Measurements from ENCODE around the gene NELL1. TPM values are rescaled to one million over a fixed set of nuclear protein-coding genes. Genes with fewer than 3 reads are reported as not detected.

The NELL1 gene
- total RNA-seq, 6 experiments from 2014 or later: not detected

DNA sequence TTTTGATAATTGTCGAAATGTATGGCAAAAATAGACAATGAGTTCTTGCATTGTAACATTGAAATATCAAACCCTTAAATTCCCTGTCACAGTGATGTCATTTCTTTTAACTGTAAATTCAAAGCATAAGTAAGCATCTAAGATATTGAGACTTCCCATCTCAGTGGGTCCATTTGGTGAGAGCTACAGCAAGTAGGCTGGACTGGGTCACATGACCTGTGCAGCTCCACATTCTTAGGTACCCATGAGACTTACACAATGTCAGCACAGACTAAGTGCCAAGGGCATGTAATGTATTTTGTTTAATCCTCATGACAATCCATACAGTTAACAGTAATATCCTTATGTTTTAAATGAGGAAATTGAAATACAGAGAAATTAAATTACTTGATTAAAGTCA lies 210.7 kb downstream of the NELL1 start:
- Mint-ChIP-seq H3K9me3 (peaks cover 42% of the 10 kb centered on the region), H3K27me3 (ENCODE audit: insufficient read depth) (no peaks in the 10 kb centered on the region; the same call in 1 of the 2 replicates), H3K27ac (no peak overlapping the region), H3K4me3 (no peak overlapping the region), H3K36me3 (ENCODE audit: low read depth) (peaks cover 4% of the 10 kb centered on the region; the same call in 1 of the 2 replicates), H3K4me1 (ENCODE audit: low read depth) (no peaks in the 10 kb centered on the region)
- DNase-seq: no peak
- TF ChIP-seq, protein P1, sequence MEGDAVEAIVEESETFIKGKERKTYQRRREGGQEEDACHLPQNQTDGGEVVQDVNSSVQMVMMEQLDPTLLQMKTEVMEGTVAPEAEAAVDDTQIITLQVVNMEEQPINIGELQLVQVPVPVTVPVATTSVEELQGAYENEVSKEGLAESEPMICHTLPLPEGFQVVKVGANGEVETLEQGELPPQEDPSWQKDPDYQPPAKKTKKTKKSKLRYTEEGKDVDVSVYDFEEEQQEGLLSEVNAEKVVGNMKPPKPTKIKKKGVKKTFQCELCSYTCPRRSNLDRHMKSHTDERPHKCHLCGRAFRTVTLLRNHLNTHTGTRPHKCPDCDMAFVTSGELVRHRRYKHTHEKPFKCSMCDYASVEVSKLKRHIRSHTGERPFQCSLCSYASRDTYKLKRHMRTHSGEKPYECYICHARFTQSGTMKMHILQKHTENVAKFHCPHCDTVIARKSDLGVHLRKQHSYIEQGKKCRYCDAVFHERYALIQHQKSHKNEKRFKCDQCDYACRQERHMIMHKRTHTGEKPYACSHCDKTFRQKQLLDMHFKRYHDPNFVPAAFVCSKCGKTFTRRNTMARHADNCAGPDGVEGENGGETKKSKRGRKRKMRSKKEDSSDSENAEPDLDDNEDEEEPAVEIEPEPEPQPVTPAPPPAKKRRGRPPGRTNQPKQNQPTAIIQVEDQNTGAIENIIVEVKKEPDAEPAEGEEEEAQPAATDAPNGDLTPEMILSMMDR (IDR thresholded peaks at IDR 0.05): no peak

DNA sequence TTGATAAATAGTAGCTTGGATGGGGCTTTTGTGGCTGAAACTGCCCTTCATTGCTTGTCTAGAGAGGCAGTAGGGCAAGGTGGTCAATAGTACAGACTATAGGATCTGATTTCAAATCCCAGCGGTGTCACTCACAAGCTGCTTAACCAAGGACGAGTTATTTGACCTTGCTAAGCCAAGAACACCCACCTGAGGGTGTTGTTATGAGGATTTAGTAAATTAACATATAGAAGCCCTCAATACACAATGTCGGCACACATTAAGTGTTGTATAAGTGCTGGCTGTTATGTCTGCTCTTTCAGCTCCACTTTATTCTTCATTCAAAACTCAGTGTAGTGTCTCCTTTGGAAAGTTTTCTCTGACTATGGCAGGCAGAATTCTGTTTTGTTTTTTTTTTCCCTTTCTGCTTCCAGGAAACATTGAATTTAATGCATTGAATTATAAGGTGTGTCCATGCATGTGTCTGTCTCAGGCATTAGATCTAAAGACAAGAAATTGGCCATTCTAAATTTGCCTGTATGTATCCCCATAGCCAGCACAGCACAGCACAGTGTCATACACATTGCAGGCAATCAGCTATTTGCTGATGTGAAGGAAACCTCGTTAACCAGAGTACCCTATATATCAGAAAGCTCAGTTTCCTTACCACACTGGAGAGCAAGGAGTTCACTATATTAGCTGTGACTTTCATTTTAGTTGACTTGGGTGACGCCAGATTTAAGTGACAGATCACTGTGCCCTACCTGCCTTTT lies 212.1 kb downstream of the NELL1 start:
- no peak overlapping the region for H3K27ac Mint-ChIP-seq

DNA sequence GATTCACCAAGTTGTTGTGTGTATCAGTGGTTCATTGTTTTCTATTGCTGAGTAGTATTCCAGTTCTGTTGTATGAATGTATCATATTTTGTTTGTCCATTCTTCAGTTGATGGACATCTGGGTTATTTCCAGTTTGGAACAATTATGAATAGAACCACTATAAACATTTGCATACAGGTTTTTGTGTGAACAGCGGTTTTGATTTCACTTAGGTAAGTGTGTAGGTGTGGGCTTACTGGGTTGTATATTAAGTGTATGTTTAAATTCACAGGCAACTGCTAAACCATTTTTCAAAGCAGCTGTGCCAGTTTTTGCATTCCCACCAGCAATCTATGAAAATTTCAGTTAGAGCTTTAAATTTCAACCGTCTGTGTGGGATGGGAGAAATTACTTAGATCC lies 217.8 kb downstream of the NELL1 start:
- no peaks in the 10 kb centered on the region for H3K4me1 Mint-ChIP-seq (ENCODE audit: low read depth)
- H3K4me3 Mint-ChIP-seq: no peak overlapping the region
- TF ChIP-seq, protein P1 (IDR thresholded peaks at IDR 0.05): no peak
- H3K9me3 Mint-ChIP-seq: peaks cover 30% of the 10 kb centered on the region
- no peaks in the 10 kb centered on the region for H3K27me3 Mint-ChIP-seq (ENCODE audit: insufficient read depth)
- no peak for DNase-seq
- H3K27ac Mint-ChIP-seq: no peak overlapping the region
- H3K36me3 Mint-ChIP-seq (ENCODE audit: low read depth): no peaks in the 10 kb centered on the region

More for the DNA sequence above, 212.1 kb downstream of the NELL1 start:
- no peaks in the 10 kb centered on the region for H3K4me1 Mint-ChIP-seq (ENCODE audit: low read depth)
- H3K36me3 Mint-ChIP-seq (ENCODE audit: low read depth): peaks cover 4% of the 10 kb centered on the region; the same call in 1 of the 2 replicates
- no peaks in the 10 kb centered on the region for H3K27me3 Mint-ChIP-seq (ENCODE audit: insufficient read depth)
- DNase-seq: no peak
- TF ChIP-seq, protein P1 (IDR thresholded peaks at IDR 0.05): no peak
- no peak overlapping the region for H3K4me3 Mint-ChIP-seq
- H3K9me3 Mint-ChIP-seq: peaks cover 32% of the 10 kb centered on the region

GRCh38 chr11:20894296-20894695 lies 224.9 kb downstream of the NELL1 start:
- H3K4me1 Mint-ChIP-seq (ENCODE audit: low read depth): no peaks in the 10 kb centered on the region
- TF ChIP-seq, protein P1 (IDR thresholded peaks at IDR 0.05): no peak
- H3K4me3 Mint-ChIP-seq: no peak overlapping the region
- DNase-seq: no peak
- no peak overlapping the region for H3K27ac Mint-ChIP-seq
- H3K27me3 Mint-ChIP-seq (ENCODE audit: insufficient read depth): no peaks in the 10 kb centered on the region
- no peaks in the 10 kb centered on the region for H3K36me3 Mint-ChIP-seq (ENCODE audit: low read depth)
- peaks cover 42% of the 10 kb centered on the region for H3K9me3 Mint-ChIP-seq

GRCh38 chr11:20909995-20910726 lies 240.8 kb downstream of the NELL1 start:
- Mint-ChIP-seq H3K4me1 (ENCODE audit: low read depth) (no peaks in the 10 kb centered on the region), H3K4me3 (no peak overlapping the region), H3K36me3 (ENCODE audit: low read depth) (peaks cover 11% of the 10 kb centered on the region; the same call in 1 of the 2 replicates), H3K9me3 (peaks cover 44% of the 10 kb centered on the region), H3K27ac (no peak overlapping the region), H3K27me3 (ENCODE audit: insufficient read depth) (no peaks in the 10 kb centered on the region)
- TF ChIP-seq, protein P1 (IDR thresholded peaks at IDR 0.05): no peak
- no peak for DNase-seq
